ENCODE measurements around the gene NOL9. TPM values are rescaled to one million over a fixed set of nuclear protein-coding genes. Genes with fewer than 3 reads are reported as not detected.

NOL9 gene
- total RNA-seq, 1 donor from 2014 or later, result 26.8 TPM

DNA sequence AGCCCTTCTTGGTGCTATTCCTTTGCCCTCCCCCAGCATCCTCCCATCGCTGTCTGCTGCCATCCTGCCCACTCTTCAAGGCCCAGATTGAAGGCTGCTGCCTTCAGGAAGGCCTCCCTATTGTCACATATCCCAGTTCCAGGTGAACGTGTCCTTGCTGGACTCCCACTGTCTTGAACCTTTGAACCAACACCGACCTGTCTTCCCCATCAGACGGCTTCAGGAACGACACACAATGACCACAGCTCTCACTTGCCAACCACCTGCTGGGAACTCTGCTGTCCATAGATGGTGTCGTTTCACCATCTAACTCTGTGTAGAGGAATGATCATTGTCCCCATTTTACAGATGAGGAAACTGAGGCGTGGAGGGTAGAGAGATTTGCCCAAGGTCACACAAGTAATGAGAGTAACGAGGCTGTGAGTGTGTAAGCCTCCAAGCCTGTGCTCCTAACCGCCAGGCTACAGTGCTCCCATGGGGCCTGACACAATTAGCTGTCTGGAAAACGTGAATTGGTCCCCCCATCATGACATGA is 53.0 kb downstream of the NOL9 start:
- Mint-ChIP-seq H3K4me3 (ENCODE audit: unreplicated experiment) (no peak overlapping the region), H3K27ac (ENCODE audit: unreplicated experiment) (no peak overlapping the region), H3K27me3 (ENCODE audit: low read depth, unreplicated experiment) (peaks cover 17% of the 10 kb centered on the region), H3K9me3 (ENCODE audit: unreplicated experiment) (no peaks in the 10 kb centered on the region), H3K4me1 (ENCODE audit: low read depth, unreplicated experiment) (no peaks in the 10 kb centered on the region), H3K36me3 (ENCODE audit: low read depth, unreplicated experiment) (no peaks in the 10 kb centered on the region)
- Histone ChIP-seq H3K4me1 (ENCODE audit: insufficient read depth, low read length) (peaks cover 4% of the 10 kb centered on the region), H4K20me1 (ENCODE audit: insufficient read depth, low read length) (no peaks in the 10 kb centered on the region), H3K79me2 (ENCODE audit: insufficient read depth, low read length) (peaks cover 4% of the 10 kb centered on the region), H3K36me3 (ENCODE audit: insufficient read depth, low read length) (no peaks in the 10 kb centered on the region), H3K27ac (ENCODE audit: low read depth, low read length) (no peak overlapping the region), H3K9ac (ENCODE audit: low read length) (no peak overlapping the region), H3K9me3 (ENCODE audit: insufficient read depth, low read depth, low read length) (no peaks in the 10 kb centered on the region), H3K4me2 (ENCODE audit: low read length) (no peak overlapping the region), H3K4me3 (ENCODE audit: insufficient read depth, low read depth, low read length) (no peak overlapping the region), H3K27me3 (ENCODE audit: insufficient read depth, low read length) (peaks cover 2% of the 10 kb centered on the region), H2AFZ (ENCODE audit: low read depth, low read length) (no peak overlapping the region)
- no peak for DNase-seq (ENCODE audit: low read depth)
- FAIRE-seq, result no peak
- TF ChIP-seq, protein P1, sequence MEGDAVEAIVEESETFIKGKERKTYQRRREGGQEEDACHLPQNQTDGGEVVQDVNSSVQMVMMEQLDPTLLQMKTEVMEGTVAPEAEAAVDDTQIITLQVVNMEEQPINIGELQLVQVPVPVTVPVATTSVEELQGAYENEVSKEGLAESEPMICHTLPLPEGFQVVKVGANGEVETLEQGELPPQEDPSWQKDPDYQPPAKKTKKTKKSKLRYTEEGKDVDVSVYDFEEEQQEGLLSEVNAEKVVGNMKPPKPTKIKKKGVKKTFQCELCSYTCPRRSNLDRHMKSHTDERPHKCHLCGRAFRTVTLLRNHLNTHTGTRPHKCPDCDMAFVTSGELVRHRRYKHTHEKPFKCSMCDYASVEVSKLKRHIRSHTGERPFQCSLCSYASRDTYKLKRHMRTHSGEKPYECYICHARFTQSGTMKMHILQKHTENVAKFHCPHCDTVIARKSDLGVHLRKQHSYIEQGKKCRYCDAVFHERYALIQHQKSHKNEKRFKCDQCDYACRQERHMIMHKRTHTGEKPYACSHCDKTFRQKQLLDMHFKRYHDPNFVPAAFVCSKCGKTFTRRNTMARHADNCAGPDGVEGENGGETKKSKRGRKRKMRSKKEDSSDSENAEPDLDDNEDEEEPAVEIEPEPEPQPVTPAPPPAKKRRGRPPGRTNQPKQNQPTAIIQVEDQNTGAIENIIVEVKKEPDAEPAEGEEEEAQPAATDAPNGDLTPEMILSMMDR (IDR thresholded peaks at IDR 0.05; ENCODE audit: insufficient read depth, low read depth, low read length), result no peak
- TF ChIP-seq EZH2 (IDR thresholded peaks at IDR 0.05; ENCODE audit: insufficient read depth, low read length), result no peak

DNA sequence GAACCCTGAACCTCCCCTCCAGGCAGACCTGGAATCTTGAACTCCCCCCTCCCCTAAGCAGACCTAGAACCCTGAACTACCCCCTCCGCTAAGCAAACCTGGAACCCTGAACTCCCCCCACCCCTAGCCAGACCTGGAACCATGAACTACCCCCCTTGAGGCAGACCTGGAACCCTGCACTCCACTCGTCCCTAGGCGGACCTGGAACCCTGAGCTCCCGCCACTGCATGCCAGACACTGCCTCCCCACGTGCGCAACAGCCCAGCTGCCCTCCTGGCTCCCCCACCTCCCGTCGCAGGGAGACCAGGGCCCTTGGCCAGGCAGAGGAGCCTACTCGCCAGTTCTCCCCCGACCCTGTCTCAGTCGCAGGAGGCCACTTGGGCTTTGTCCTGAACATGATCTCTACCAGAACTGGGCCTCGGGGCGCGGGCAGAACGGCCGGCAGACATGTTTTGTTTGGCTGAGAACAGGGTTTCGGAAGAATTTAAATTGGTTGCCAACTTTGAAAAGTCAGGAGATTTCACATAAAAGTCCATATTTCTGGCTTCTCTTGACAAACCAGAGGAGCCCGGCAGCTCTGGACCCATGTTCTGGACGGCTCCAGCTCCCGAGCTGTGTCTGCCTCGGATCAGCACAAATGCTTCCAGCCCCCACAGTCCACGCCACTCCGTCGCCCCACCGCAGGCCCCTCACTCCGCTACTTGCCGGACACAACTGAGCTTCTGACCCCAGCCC is 53.6 kb downstream of the NOL9 start:
- H3K4me2 ChIP-seq (ENCODE audit: low read length), result no peak overlapping the region
- H2AFZ ChIP-seq (ENCODE audit: low read depth, low read length), result no peak overlapping the region
- H3K4me3 Mint-ChIP-seq (ENCODE audit: unreplicated experiment), result no peak overlapping the region
- H3K9me3 ChIP-seq (ENCODE audit: insufficient read depth, low read depth, low read length), result no peaks in the 10 kb centered on the region
- H3K36me3 Mint-ChIP-seq (ENCODE audit: low read depth, unreplicated experiment), result no peaks in the 10 kb centered on the region
- peaks cover 2% of the 10 kb centered on the region for H3K27me3 ChIP-seq (ENCODE audit: insufficient read depth, low read length)
- H4K20me1 ChIP-seq (ENCODE audit: insufficient read depth, low read length), result no peaks in the 10 kb centered on the region
- no peak overlapping the region for H3K27ac Mint-ChIP-seq (ENCODE audit: unreplicated experiment)
- no peaks in the 10 kb centered on the region for H3K36me3 ChIP-seq (ENCODE audit: insufficient read depth, low read length)
- DNase-seq (ENCODE audit: low read depth) (no peak), FAIRE-seq (no peak)
- H3K79me2 ChIP-seq (ENCODE audit: insufficient read depth, low read length), result peaks cover 10% of the 10 kb centered on the region
- no peak overlapping the region for H3K27ac ChIP-seq (ENCODE audit: low read depth, low read length)
- H3K4me1 ChIP-seq (ENCODE audit: insufficient read depth, low read length), result peaks cover 11% of the 10 kb centered on the region
- H3K4me3 ChIP-seq (ENCODE audit: insufficient read depth, low read depth, low read length), result no peak overlapping the region
- no peak for TF ChIP-seq EZH2 (IDR thresholded peaks at IDR 0.05; ENCODE audit: insufficient read depth, low read length)
- TF ChIP-seq, protein P1 (IDR thresholded peaks at IDR 0.05; ENCODE audit: insufficient read depth, low read depth, low read length), result no peak
- no peak overlapping the region for H3K9ac ChIP-seq (ENCODE audit: low read length)
- H3K9me3 Mint-ChIP-seq (ENCODE audit: unreplicated experiment), result no peaks in the 10 kb centered on the region
- H3K27me3 Mint-ChIP-seq (ENCODE audit: low read depth, unreplicated experiment), result peaks cover 17% of the 10 kb centered on the region
- peaks cover 3% of the 10 kb centered on the region for H3K4me1 Mint-ChIP-seq (ENCODE audit: low read depth, unreplicated experiment)

DNA sequence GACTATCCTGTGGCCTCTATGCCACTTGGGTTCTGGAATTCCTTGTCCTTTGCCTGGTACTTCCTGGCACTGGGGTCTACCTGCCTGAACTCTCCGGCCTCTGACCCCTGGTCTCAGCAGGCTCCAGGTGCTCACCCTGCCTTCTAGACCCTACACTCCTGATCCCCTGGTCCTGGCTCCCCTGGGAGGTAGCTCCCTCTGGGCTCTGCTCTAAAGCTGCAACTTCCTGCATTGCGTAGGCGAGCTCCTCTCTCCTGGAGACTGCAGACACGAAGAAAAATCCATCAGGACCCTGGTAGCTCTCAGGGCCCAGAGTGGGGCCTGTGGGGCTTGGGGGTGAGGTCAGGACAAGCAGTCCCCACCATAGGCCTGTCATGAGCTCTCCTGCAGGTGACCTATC is 55.0 kb downstream of the NOL9 start:
- no peak overlapping the region for H2AFZ ChIP-seq (ENCODE audit: low read depth, low read length)
- no peaks in the 10 kb centered on the region for H3K9me3 ChIP-seq (ENCODE audit: insufficient read depth, low read depth, low read length)
- peaks cover 3% of the 10 kb centered on the region for H3K4me1 Mint-ChIP-seq (ENCODE audit: low read depth, unreplicated experiment)
- FAIRE-seq (no peak), DNase-seq (ENCODE audit: low read depth) (no peak)
- no peaks in the 10 kb centered on the region for H4K20me1 ChIP-seq (ENCODE audit: insufficient read depth, low read length)
- peaks cover 2% of the 10 kb centered on the region for H3K27me3 ChIP-seq (ENCODE audit: insufficient read depth, low read length)
- no peak overlapping the region for H3K27ac Mint-ChIP-seq (ENCODE audit: unreplicated experiment)
- H3K4me3 ChIP-seq (ENCODE audit: insufficient read depth, low read depth, low read length), result no peak overlapping the region
- peak overlapping the region; percentile 62 for H3K4me3 Mint-ChIP-seq (ENCODE audit: unreplicated experiment)
- no peaks in the 10 kb centered on the region for H3K9me3 Mint-ChIP-seq (ENCODE audit: unreplicated experiment)
- TF ChIP-seq, protein P1 (IDR thresholded peaks at IDR 0.05; ENCODE audit: insufficient read depth, low read depth, low read length), result no peak
- TF ChIP-seq EZH2 (IDR thresholded peaks at IDR 0.05; ENCODE audit: insufficient read depth, low read length), result no peak
- H3K9ac ChIP-seq (ENCODE audit: low read length), result no peak overlapping the region
- H3K27me3 Mint-ChIP-seq (ENCODE audit: low read depth, unreplicated experiment), result peaks cover 12% of the 10 kb centered on the region
- peaks cover 12% of the 10 kb centered on the region for H3K79me2 ChIP-seq (ENCODE audit: insufficient read depth, low read length)
- H3K4me1 ChIP-seq (ENCODE audit: insufficient read depth, low read length), result peaks cover 15% of the 10 kb centered on the region
- H3K36me3 Mint-ChIP-seq (ENCODE audit: low read depth, unreplicated experiment), result no peaks in the 10 kb centered on the region
- H3K27ac ChIP-seq (ENCODE audit: low read depth, low read length), result no peak overlapping the region
- no peaks in the 10 kb centered on the region for H3K36me3 ChIP-seq (ENCODE audit: insufficient read depth, low read length)
- no peak overlapping the region for H3K4me2 ChIP-seq (ENCODE audit: low read length)

All from astrocyte (in vitro differentiated cells and primary cell).